ENCODE measurements around the gene MEIS2.

DNA sequence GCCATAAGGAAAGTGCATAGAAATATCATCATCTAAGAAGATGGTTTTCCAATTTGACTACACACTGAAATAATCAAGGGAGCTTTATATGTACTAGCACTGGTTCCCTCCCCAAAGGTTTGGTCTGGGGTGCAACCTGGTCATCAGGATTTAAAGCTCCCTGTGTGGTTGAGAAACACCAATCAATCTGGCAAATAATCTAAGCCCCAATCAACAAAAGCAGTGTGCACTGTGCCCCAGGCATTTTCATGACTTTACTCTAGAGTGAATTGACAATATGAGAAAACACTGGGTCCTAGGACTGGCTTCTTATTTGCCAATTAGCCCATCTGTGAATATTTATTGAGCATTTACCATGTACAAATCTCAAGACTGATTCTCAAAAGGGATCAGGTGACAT is 255.1 kb downstream of the MEIS2 start:
- TF ChIP-seq, protein P1, sequence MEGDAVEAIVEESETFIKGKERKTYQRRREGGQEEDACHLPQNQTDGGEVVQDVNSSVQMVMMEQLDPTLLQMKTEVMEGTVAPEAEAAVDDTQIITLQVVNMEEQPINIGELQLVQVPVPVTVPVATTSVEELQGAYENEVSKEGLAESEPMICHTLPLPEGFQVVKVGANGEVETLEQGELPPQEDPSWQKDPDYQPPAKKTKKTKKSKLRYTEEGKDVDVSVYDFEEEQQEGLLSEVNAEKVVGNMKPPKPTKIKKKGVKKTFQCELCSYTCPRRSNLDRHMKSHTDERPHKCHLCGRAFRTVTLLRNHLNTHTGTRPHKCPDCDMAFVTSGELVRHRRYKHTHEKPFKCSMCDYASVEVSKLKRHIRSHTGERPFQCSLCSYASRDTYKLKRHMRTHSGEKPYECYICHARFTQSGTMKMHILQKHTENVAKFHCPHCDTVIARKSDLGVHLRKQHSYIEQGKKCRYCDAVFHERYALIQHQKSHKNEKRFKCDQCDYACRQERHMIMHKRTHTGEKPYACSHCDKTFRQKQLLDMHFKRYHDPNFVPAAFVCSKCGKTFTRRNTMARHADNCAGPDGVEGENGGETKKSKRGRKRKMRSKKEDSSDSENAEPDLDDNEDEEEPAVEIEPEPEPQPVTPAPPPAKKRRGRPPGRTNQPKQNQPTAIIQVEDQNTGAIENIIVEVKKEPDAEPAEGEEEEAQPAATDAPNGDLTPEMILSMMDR (conservative IDR thresholded peaks at IDR 0.05; ENCODE audit: low read depth, low read length), result no peak
- no peak for TF ChIP-seq EZH2 (IDR thresholded peaks at IDR 0.05; ENCODE audit: borderline replicate concordance, low read depth, low read length, poor library complexity, severe bottlenecking)

Measured in A673 (cell line).